Esophagus squamous epithelium (tissue), 4 donors: Measurements from ENCODE around the gene KRT13.

Source experiments
- POLR2A ChIP-seq, 4 donors: fragments of 450-650 bp; IDR thresholded peaks; one replicate each; pipeline ENCODE4 v1.6.1; 2017; ENCODE audit warnings: antibody characterized with exemption in 4 of 4, mild to moderate bottlenecking in 4 of 4, moderate library complexity in 3 of 4
- TF ChIP-seq, protein P1 (sequence below), 6 experiments: fragments of 450-650 bp in 4 of 6; fragments of 200-600 bp in 2 of 6; sonication (generic) in 2 of 6; IDR thresholded peaks; one replicate each; pipeline ENCODE4 v1.5.1; 2016 to 2019; ENCODE audit warnings: antibody characterized with exemption in 6 of 6, mild to moderate bottlenecking in 4 of 6, moderate library complexity in 4 of 6

DNA sequence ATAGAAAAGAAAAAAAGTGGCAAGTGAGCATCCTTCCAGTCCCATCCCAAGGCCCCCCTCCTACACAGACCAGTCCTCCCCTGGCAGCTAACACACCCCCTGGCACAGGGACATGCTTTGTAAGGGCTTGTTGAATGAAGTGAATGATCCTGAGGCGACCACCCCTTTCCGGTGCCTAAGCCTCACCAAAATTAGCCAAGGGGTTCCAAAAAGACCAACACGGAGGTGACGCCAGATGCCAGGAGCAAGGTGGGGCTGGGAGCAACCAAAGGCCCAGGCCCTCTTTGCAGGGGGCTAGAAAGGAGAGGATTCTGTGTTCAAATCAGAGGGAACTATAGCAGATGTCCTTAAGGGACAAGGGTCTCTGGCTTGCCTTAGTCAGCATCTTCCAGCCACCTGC, 30.0 kb downstream of the KRT13 start:
- TF ChIP-seq, protein P1, sequence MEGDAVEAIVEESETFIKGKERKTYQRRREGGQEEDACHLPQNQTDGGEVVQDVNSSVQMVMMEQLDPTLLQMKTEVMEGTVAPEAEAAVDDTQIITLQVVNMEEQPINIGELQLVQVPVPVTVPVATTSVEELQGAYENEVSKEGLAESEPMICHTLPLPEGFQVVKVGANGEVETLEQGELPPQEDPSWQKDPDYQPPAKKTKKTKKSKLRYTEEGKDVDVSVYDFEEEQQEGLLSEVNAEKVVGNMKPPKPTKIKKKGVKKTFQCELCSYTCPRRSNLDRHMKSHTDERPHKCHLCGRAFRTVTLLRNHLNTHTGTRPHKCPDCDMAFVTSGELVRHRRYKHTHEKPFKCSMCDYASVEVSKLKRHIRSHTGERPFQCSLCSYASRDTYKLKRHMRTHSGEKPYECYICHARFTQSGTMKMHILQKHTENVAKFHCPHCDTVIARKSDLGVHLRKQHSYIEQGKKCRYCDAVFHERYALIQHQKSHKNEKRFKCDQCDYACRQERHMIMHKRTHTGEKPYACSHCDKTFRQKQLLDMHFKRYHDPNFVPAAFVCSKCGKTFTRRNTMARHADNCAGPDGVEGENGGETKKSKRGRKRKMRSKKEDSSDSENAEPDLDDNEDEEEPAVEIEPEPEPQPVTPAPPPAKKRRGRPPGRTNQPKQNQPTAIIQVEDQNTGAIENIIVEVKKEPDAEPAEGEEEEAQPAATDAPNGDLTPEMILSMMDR (IDR thresholded peaks at IDR 0.05), result no peak
- TF ChIP-seq POLR2A (IDR thresholded peaks at IDR 0.05), result no peak
